ENCODE results near the gene DAPL1. TPM values are rescaled to one million over a fixed set of nuclear protein-coding genes. Genes with fewer than 3 reads are reported as not detected.

Gene DAPL1
- total RNA-seq, 1 donor, result not detected

- Histone ChIP-seq H3K4me3 (ENCODE audit: low read length) (no peak overlapping the region), H3K9me3 (ENCODE audit: low read depth, low read length) (no peaks in the 10 kb centered on the region), H3K27me3 (ENCODE audit: insufficient read depth, low read length) (no peaks in the 10 kb centered on the region), H3K4me1 (ENCODE audit: insufficient read depth, low read length) (no peaks in the 10 kb centered on the region)
Measured at GRCh38 chr2:158797963-158798700, 3.0 kb downstream of the DAPL1 start.

- Histone ChIP-seq H3K4me3 (ENCODE audit: low read length) (no peak overlapping the region), H3K4me1 (ENCODE audit: insufficient read depth, low read length) (no peaks in the 10 kb centered on the region), H3K27me3 (ENCODE audit: insufficient read depth, low read length) (no peaks in the 10 kb centered on the region), H3K9me3 (ENCODE audit: low read depth, low read length) (no peaks in the 10 kb centered on the region)
Measured at GRCh38 chr2:158799181-158799580, 4.1 kb downstream of the DAPL1 start.

GRCh38 chr2:158803506-158803905 is 8.4 kb downstream of the DAPL1 start:
- Histone ChIP-seq H3K4me3 (ENCODE audit: low read length) (no peak overlapping the region), H3K4me1 (ENCODE audit: insufficient read depth, low read length) (no peaks in the 10 kb centered on the region), H3K9me3 (ENCODE audit: low read depth, low read length) (no peaks in the 10 kb centered on the region), H3K27me3 (ENCODE audit: insufficient read depth, low read length) (no peaks in the 10 kb centered on the region)

GRCh38 chr2:158805255-158805654 is 10.1 kb downstream of the DAPL1 start:
- H3K27me3 ChIP-seq (ENCODE audit: insufficient read depth, low read length), result no peaks in the 10 kb centered on the region
- no peak overlapping the region for H3K4me3 ChIP-seq (ENCODE audit: low read length)
- H3K9me3 ChIP-seq (ENCODE audit: low read depth, low read length), result no peaks in the 10 kb centered on the region
- H3K4me1 ChIP-seq (ENCODE audit: insufficient read depth, low read length), result no peaks in the 10 kb centered on the region

GRCh38 chr2:158805936-158806335 is 10.8 kb downstream of the DAPL1 start:
- H3K27me3 ChIP-seq (ENCODE audit: insufficient read depth, low read length), result no peaks in the 10 kb centered on the region
- no peaks in the 10 kb centered on the region for H3K9me3 ChIP-seq (ENCODE audit: low read depth, low read length)
- no peaks in the 10 kb centered on the region for H3K4me1 ChIP-seq (ENCODE audit: insufficient read depth, low read length)
- no peak overlapping the region for H3K4me3 ChIP-seq (ENCODE audit: low read length)

- no peaks in the 10 kb centered on the region for H3K4me1 ChIP-seq (ENCODE audit: insufficient read depth, low read length)
- H3K27me3 ChIP-seq (ENCODE audit: insufficient read depth, low read length), result no peaks in the 10 kb centered on the region
- no peaks in the 10 kb centered on the region for H3K9me3 ChIP-seq (ENCODE audit: low read depth, low read length)
- H3K4me3 ChIP-seq (ENCODE audit: low read length), result no peak overlapping the region
Measured at GRCh38 chr2:158806941-158807340, 11.8 kb downstream of the DAPL1 start.

GRCh38 chr2:158808426-158808825 is 13.3 kb downstream of the DAPL1 start:
- Histone ChIP-seq H3K9me3 (ENCODE audit: low read depth, low read length) (no peaks in the 10 kb centered on the region), H3K27me3 (ENCODE audit: insufficient read depth, low read length) (no peaks in the 10 kb centered on the region), H3K4me1 (ENCODE audit: insufficient read depth, low read length) (no peaks in the 10 kb centered on the region), H3K4me3 (ENCODE audit: low read length) (no peak overlapping the region)

GRCh38 chr2:158809816-158810215 is 14.7 kb downstream of the DAPL1 start:
- H3K4me1 ChIP-seq (ENCODE audit: insufficient read depth, low read length), result no peaks in the 10 kb centered on the region

GRCh38 chr2:158810731-158811460 is 15.8 kb downstream of the DAPL1 start:
- Histone ChIP-seq H3K9me3 (ENCODE audit: low read depth, low read length) (no peaks in the 10 kb centered on the region), H3K27me3 (ENCODE audit: insufficient read depth, low read length) (no peaks in the 10 kb centered on the region), H3K4me1 (ENCODE audit: insufficient read depth, low read length) (no peaks in the 10 kb centered on the region), H3K4me3 (ENCODE audit: low read length) (no peak overlapping the region)

More at GRCh38 chr2:158809816-158810215, 14.7 kb downstream of the DAPL1 start:
- Histone ChIP-seq H3K9me3 (ENCODE audit: low read depth, low read length) (no peaks in the 10 kb centered on the region), H3K4me3 (ENCODE audit: low read length) (no peak overlapping the region), H3K27me3 (ENCODE audit: insufficient read depth, low read length) (no peaks in the 10 kb centered on the region)

GRCh38 chr2:158815166-158815565 is 20.0 kb downstream of the DAPL1 start:
- no peaks in the 10 kb centered on the region for H3K4me1 ChIP-seq (ENCODE audit: insufficient read depth, low read length)

GRCh38 chr2:158815658-158816057 is 20.5 kb downstream of the DAPL1 start:
- Histone ChIP-seq H3K4me1 (ENCODE audit: insufficient read depth, low read length) (no peaks in the 10 kb centered on the region), H3K9me3 (ENCODE audit: low read depth, low read length) (no peaks in the 10 kb centered on the region), H3K27me3 (ENCODE audit: insufficient read depth, low read length) (no peaks in the 10 kb centered on the region), H3K4me3 (ENCODE audit: low read length) (no peak overlapping the region)

More at GRCh38 chr2:158815166-158815565, 20.0 kb downstream of the DAPL1 start:
- H3K9me3 ChIP-seq (ENCODE audit: low read depth, low read length), result no peaks in the 10 kb centered on the region
- H3K4me3 ChIP-seq (ENCODE audit: low read length), result no peak overlapping the region
- H3K27me3 ChIP-seq (ENCODE audit: insufficient read depth, low read length), result no peaks in the 10 kb centered on the region

- Histone ChIP-seq H3K9me3 (ENCODE audit: low read depth, low read length) (no peaks in the 10 kb centered on the region), H3K27me3 (ENCODE audit: insufficient read depth, low read length) (no peaks in the 10 kb centered on the region), H3K4me1 (ENCODE audit: insufficient read depth, low read length) (no peaks in the 10 kb centered on the region), H3K4me3 (ENCODE audit: low read length) (no peak overlapping the region)
Measured at GRCh38 chr2:158817588-158817987, 22.5 kb downstream of the DAPL1 start.

GRCh38 chr2:158818511-158818910 is 23.4 kb downstream of the DAPL1 start:
- no peak overlapping the region for H3K4me3 ChIP-seq (ENCODE audit: low read length)
- no peaks in the 10 kb centered on the region for H3K27me3 ChIP-seq (ENCODE audit: insufficient read depth, low read length)
- no peaks in the 10 kb centered on the region for H3K9me3 ChIP-seq (ENCODE audit: low read depth, low read length)
- H3K4me1 ChIP-seq (ENCODE audit: insufficient read depth, low read length), result no peaks in the 10 kb centered on the region

GRCh38 chr2:158822193-158822592 is 27.1 kb downstream of the DAPL1 start:
- H3K4me3 ChIP-seq (ENCODE audit: low read length), result no peak overlapping the region
- no peaks in the 10 kb centered on the region for H3K27me3 ChIP-seq (ENCODE audit: insufficient read depth, low read length)
- no peaks in the 10 kb centered on the region for H3K9me3 ChIP-seq (ENCODE audit: low read depth, low read length)
- H3K4me1 ChIP-seq (ENCODE audit: insufficient read depth, low read length), result no peaks in the 10 kb centered on the region

- Histone ChIP-seq H3K4me1 (ENCODE audit: insufficient read depth, low read length) (no peaks in the 10 kb centered on the region), H3K4me3 (ENCODE audit: low read length) (no peak overlapping the region), H3K9me3 (ENCODE audit: low read depth, low read length) (no peaks in the 10 kb centered on the region), H3K27me3 (ENCODE audit: insufficient read depth, low read length) (no peaks in the 10 kb centered on the region)
Measured at GRCh38 chr2:158823486-158824237, 28.5 kb downstream of the DAPL1 start.
